ENCODE results near the gene ITGAE. TPM values are rescaled to one million over a fixed set of nuclear protein-coding genes. Genes with fewer than 3 reads are reported as not detected.

ITGAE gene
- total and polyA plus RNA-seq, 8 donors: 4.4 to 29.0 (median 7.0) TPM

GRCh38 chr17:3801792-3802191, 804 bp upstream of the ITGAE start:
- DNase-seq (no peak), FAIRE-seq (no peak), ATAC-seq (no peak)
- TF ChIP-seq CTCF (IDR thresholded peaks at IDR 0.05): no peak
- Histone ChIP-seq H3K4me1 (no peaks in the 10 kb centered on the region), H3K27ac (no peak overlapping the region), H3K27me3 (no peaks in the 10 kb centered on the region), H3K36me3 (no peaks in the 10 kb centered on the region), H3K9me3 (no peaks in the 10 kb centered on the region), H3K4me3 (no peak overlapping the region)
- intact Hi-C loops (cut with DNase I): no loop called here
- 92% methylated on average over 10 of the region's 10 CpGs for WGBS, 2 donors

GRCh38 chr17:3801347-3801746, 359 bp upstream of the ITGAE start:
- Histone ChIP-seq H3K27ac (no peak overlapping the region), H3K9me3 (no peaks in the 10 kb centered on the region), H3K27me3 (no peaks in the 10 kb centered on the region), H3K36me3 (no peaks in the 10 kb centered on the region), H3K4me1 (no peaks in the 10 kb centered on the region), H3K4me3 (no peak overlapping the region)
- intact Hi-C loops (cut with DNase I): no loop called here
- no peak for TF ChIP-seq CTCF (IDR thresholded peaks at IDR 0.05)
- ATAC-seq (no peak), DNase-seq (no peak), FAIRE-seq (no peak)
- whole genome bisulfite sequencing, 2 donors: 76 to 89% methylated on average over 7 of the region's 7 CpGs

GRCh38 chr17:3799181-3799945, 1.6 kb downstream of the ITGAE start:
- intact Hi-C loops (cut with DNase I): no loop called here
- H3K4me1 ChIP-seq: no peaks in the 10 kb centered on the region
- H3K9me3 ChIP-seq: no peaks in the 10 kb centered on the region
- H3K4me3 ChIP-seq: no peak overlapping the region
- no peaks in the 10 kb centered on the region for H3K27me3 ChIP-seq
- DNase-seq (no peak), FAIRE-seq (no peak), ATAC-seq (no peak)
- TF ChIP-seq CTCF (IDR thresholded peaks at IDR 0.05): no peak
- WGBS, 2 donors: 80 to 86% methylated on average over 12 of the region's 12 CpGs
- H3K27ac ChIP-seq: no peak overlapping the region
- no peaks in the 10 kb centered on the region for H3K36me3 ChIP-seq

GRCh38 chr17:3798273-3799180, 2.5 kb downstream of the ITGAE start:
- H3K36me3 ChIP-seq: no peaks in the 10 kb centered on the region
- H3K9me3 ChIP-seq: no peaks in the 10 kb centered on the region
- intact Hi-C loops (cut with DNase I): no loop called here
- H3K27me3 ChIP-seq: no peaks in the 10 kb centered on the region
- WGBS, 2 donors: 74 to 77% methylated on average over 15 of the region's 15 CpGs
- FAIRE-seq: no peak
- ATAC-seq: no peak
- DNase-seq: no peak
- H3K4me1 ChIP-seq: no peaks in the 10 kb centered on the region
- H3K27ac ChIP-seq: no peak overlapping the region
- H3K4me3 ChIP-seq: no peak overlapping the region
- no peak for TF ChIP-seq CTCF (IDR thresholded peaks at IDR 0.05)

- no peaks in the 10 kb centered on the region for H3K4me1 ChIP-seq
- H3K27ac ChIP-seq: no peak overlapping the region
- H3K4me3 ChIP-seq: no peak overlapping the region
- H3K36me3 ChIP-seq: no peaks in the 10 kb centered on the region
- ATAC-seq (no peak), DNase-seq (no peak), FAIRE-seq (no peak)
- TF ChIP-seq CTCF (IDR thresholded peaks at IDR 0.05): no peak
- H3K27me3 ChIP-seq: no peaks in the 10 kb centered on the region
- no peaks in the 10 kb centered on the region for H3K9me3 ChIP-seq
- intact Hi-C loops (cut with DNase I): no loop called here
- WGBS, 2 donors: 76% methylated on average over 9 of the region's 9 CpGs
Measured at GRCh38 chr17:3796822-3797170, 4.2 kb downstream of the ITGAE start.
